ENCODE measurements around the gene LIN52. TPM values are rescaled to one million over a fixed set of nuclear protein-coding genes. Genes with fewer than 3 reads are reported as not detected.
A peak's percentile ranks its signal among the peaks of the same experiment; 100 is the strongest.

The LIN52 gene
- total RNA-seq (2013) = 7.2 TPM
- polyA plus RNA-seq (1 to 10 TPM; 2.9 to 7.2 (median 4.8) TPM), polyA minus RNA-seq (2.9 and 4.0 TPM in 2 replicates), total RNA-seq (2.8 to 7.7 (median 4.9) reads per million in 11 experiments)

DNA sequence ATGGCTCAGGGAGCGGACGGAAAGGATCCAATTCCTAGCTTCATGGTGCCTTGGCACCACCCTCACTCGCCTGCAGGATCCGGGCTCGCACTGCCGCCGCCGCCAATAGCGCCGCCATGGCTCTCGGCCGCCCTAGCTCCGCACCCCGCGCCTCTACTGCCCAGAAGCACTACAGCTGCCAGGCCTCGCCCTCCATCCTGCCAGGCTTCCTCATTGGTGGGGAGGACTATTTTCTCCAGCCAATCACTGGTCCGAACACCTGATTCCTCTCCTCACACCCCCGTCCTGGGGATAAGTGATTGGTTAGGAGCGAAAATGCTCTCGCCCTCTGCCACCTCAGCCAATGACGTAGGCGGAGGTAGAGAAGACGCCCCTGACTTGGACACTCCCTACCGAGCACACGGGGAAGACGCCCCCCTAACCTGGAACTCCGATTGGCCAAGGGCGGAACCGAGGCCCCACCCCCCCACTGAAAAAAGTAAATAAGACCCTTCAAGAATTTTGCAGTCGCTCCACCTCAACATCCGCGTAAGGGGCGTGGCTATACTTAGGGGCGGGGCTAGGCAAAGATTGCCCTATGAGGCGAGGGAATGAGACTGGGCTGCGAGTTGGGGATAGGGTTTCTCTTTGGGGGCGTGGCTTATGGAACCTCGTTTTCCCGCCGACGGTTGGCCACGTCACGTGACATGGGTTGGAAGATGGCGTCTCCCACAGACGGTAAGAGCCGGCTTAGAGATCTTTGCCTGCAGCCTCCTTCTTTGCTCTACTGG is at the start of gene LIN52, which contains the start of gene ALDH6A1:
Gene LIN52 (plus strand): TSS at position 680 of the 770 bp plus-strand sequence. CDS start 19 bp downstream, at position 699.
Gene ALDH6A1 (minus strand): TSS at position 177 of the 770 bp plus-strand sequence. CDS start 59 bp downstream, at position 118.
- peak within 1 kb of the TSS; percentile 94 for H2AFZ ChIP-seq (ENCODE audit: insufficient read depth, low read depth, low read length, poor library complexity, severe bottlenecking)
- Mint-ChIP-seq H3K27me3 (ENCODE audit: low read depth in 3 of 3) (peaks cover 0 to 3% (median 2%) of the 10 kb centered on the region in 3 donors), H3K4me3 (peak within 1 kb of the TSS; percentile 94 to 100), H3K27ac (peak within 1 kb of the TSS; percentile 86 to 97 (median 92)), H3K36me3 (no peaks in the 10 kb centered on the region), H3K4me1 (peaks cover 28% of the 10 kb centered on the region), H3K9me3 (no peaks in the 10 kb centered on the region)
- no peaks in the 10 kb centered on the region for H4K20me1 ChIP-seq (ENCODE audit: insufficient read depth, low read length)
- intact Hi-C loops (cut with micrococcal nuclease) = loop anchor here (5.0 kb wide), 1 partner anchor 408 kb away; the partner anchor contains the start of genes ISCA2 (in 2 of the 2) and NPC2 (in 2 of the 2)
- H3K36me3 ChIP-seq (replicated peaks in 1 of 2; ENCODE audit: control insufficient read depth in 1 of 2, insufficient read depth in 2 of 2, low read length in 2 of 2) = no peaks in the 10 kb centered on the region
- H3K27me3 ChIP-seq (ENCODE audit: control insufficient read depth in 2 of 2, insufficient read depth in 2 of 2, low read length in 2 of 2) = no peaks in the 10 kb centered on the region
- H3K79me2 ChIP-seq (ENCODE audit: insufficient read depth, low read length) = peaks cover 42% of the 10 kb centered on the region
- peak within 1 kb of the TSS; percentile 25 to 77 for H3K27ac ChIP-seq (ENCODE audit: low read depth in 1 of 2, low read length in 2 of 2)
- peak within 1 kb of the TSS; percentile 85 for H3K4me2 ChIP-seq (replicated peaks; ENCODE audit: extremely low read depth, low read length, poor library complexity, severe bottlenecking)
- TF ChIP-seq CTCF (IDR thresholded peaks at IDR 0.05) = peak; percentile 6
- H3K9me3 ChIP-seq (replicated peaks in 1 of 2; ENCODE audit: control insufficient read depth in 1 of 2, insufficient read depth in 1 of 2, low read length in 2 of 2) = no peaks in the 10 kb centered on the region
- WGBS (ENCODE audit: insufficient coverage) = 0% methylated on average over 24 of the region's 46 CpGs
- peaks cover 23 to 26% of the 10 kb centered on the region in 2 donors for H3K4me1 ChIP-seq (ENCODE audit: control insufficient read depth in 1 of 2, insufficient read depth in 2 of 2, low read length in 2 of 2)
- peak within 1 kb of the TSS; percentile 85 to 86 (median 85) for H3K4me3 ChIP-seq (replicated peaks in 1 of 3; ENCODE audit: low read depth in 2 of 3, low read length in 3 of 3)
- peak; percentile 100 for DNase-seq
- H3K9ac ChIP-seq (ENCODE audit: insufficient read depth, low read length, poor library complexity, severe bottlenecking) = peak within 1 kb of the TSS; percentile 64

GRCh38 chr14:74035556-74035955 is 49.2 kb upstream of the LIN52 start:
- no peak for DNase-seq
- intact Hi-C loops (cut with micrococcal nuclease) = no loop called here

More at GRCh38 chr14:74035556-74035955, 49.2 kb upstream of the LIN52 start:
- Histone ChIP-seq H2AFZ (ENCODE audit: insufficient read depth, low read depth, low read length, poor library complexity, severe bottlenecking) (no peak overlapping the region), H3K27ac (ENCODE audit: low read depth in 1 of 2, low read length in 2 of 2) (no peak overlapping the region), H3K79me2 (ENCODE audit: insufficient read depth, low read length) (no peaks in the 10 kb centered on the region), H3K4me1 (ENCODE audit: control insufficient read depth in 1 of 2, insufficient read depth in 2 of 2, low read length in 2 of 2) (peaks cover 12 to 13% of the 10 kb centered on the region in 2 donors), H3K9me3 (replicated peaks in 1 of 2; ENCODE audit: control insufficient read depth in 1 of 2, insufficient read depth in 1 of 2, low read length in 2 of 2) (no peaks in the 10 kb centered on the region), H4K20me1 (ENCODE audit: insufficient read depth, low read length) (no peaks in the 10 kb centered on the region), H3K36me3 (replicated peaks in 1 of 2; ENCODE audit: control insufficient read depth in 1 of 2, insufficient read depth in 2 of 2, low read length in 2 of 2) (no peaks in the 10 kb centered on the region), H3K9ac (ENCODE audit: insufficient read depth, low read length, poor library complexity, severe bottlenecking) (no peak overlapping the region), H3K27me3 (ENCODE audit: control insufficient read depth in 2 of 2, insufficient read depth in 2 of 2, low read length in 2 of 2) (no peaks in the 10 kb centered on the region), H3K4me2 (replicated peaks; ENCODE audit: extremely low read depth, low read length, poor library complexity, severe bottlenecking) (no peak overlapping the region), H3K4me3 (replicated peaks in 1 of 3; ENCODE audit: low read depth in 2 of 3, low read length in 3 of 3) (no peak overlapping the region)
- Mint-ChIP-seq H3K9me3 (peaks cover 0 to 3% (median 0%) of the 10 kb centered on the region in 7 donors), H3K36me3 (no peaks in the 10 kb centered on the region), H3K4me3 (no peak overlapping the region), H3K27me3 (ENCODE audit: low read depth in 3 of 3) (peaks cover 0 to 2% (median 2%) of the 10 kb centered on the region in 3 donors), H3K27ac (no peak overlapping the region), H3K4me1 (peaks cover 14% of the 10 kb centered on the region)
- 100% methylated on average over 1 of the region's 4 CpGs for WGBS (ENCODE audit: insufficient coverage)
- TF ChIP-seq CTCF (IDR thresholded peaks at IDR 0.05) = no peak

Data from CD14-positive monocyte (primary cell).